Measurements from ENCODE around the gene ZC3H4.

- TF ChIP-seq, protein P1, sequence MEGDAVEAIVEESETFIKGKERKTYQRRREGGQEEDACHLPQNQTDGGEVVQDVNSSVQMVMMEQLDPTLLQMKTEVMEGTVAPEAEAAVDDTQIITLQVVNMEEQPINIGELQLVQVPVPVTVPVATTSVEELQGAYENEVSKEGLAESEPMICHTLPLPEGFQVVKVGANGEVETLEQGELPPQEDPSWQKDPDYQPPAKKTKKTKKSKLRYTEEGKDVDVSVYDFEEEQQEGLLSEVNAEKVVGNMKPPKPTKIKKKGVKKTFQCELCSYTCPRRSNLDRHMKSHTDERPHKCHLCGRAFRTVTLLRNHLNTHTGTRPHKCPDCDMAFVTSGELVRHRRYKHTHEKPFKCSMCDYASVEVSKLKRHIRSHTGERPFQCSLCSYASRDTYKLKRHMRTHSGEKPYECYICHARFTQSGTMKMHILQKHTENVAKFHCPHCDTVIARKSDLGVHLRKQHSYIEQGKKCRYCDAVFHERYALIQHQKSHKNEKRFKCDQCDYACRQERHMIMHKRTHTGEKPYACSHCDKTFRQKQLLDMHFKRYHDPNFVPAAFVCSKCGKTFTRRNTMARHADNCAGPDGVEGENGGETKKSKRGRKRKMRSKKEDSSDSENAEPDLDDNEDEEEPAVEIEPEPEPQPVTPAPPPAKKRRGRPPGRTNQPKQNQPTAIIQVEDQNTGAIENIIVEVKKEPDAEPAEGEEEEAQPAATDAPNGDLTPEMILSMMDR (conservative IDR thresholded peaks at IDR 0.05 in 1 of 2, IDR thresholded peaks at IDR 0.05 in 1 of 2; ENCODE audit: low read depth in 1 of 2, low read length in 2 of 2), result no peak
- no peak for TF ChIP-seq EZH2 (IDR thresholded peaks at IDR 0.05; ENCODE audit: low read length, missing control alignments)
These were observed 43.4 kb upstream of the ZC3H4 start for GRCh38 chr19:47156861-47157430.

Measured in fibroblast of lung (primary cell).